ENCODE data around the gene COMT.

- TF ChIP-seq L3MBTL2 (conservative IDR thresholded peaks at IDR 0.05) (no peak), SUZ12 (IDR thresholded peaks at IDR 0.05) (no peak)
These were observed 43.6 kb downstream of the COMT start for GRCh38 chr22:19984851-19985811.

Data from HEK293T (cell line).